ENCODE results near the gene ANAPC15.

ANAPC15 gene

DNA sequence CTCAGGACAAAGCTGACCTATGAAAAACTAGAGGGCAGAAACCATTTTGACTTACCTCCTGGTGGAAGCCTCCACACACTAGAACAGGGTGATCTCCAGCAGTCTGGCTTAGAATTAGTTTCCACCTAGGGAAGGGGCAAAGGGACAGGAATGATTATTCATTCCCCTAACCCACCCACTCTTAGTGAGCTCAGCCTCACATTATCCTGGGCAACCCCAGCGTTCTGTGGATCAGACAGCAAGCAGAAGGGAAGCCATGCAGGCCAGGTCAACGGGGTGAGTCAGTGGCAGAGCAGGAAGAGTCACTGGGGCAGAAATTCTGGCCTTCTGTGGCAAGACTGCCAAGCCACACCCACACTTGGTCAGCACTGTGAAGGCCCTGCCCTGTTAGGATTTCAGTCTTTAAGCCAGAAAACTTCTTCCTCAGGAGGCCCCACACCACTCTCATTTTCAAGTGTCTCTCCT is 42.7 kb downstream of the ANAPC15 start:
- Histone ChIP-seq H3K4me2 (ENCODE audit: low read length) (peak overlapping the region; percentile 27; the same call in 1 of the 2 replicates), H3K27me3 (ENCODE audit: insufficient read depth, low read length) (no peaks in the 10 kb centered on the region), H3F3A (ENCODE audit: insufficient read depth, low read length) (no peaks in the 10 kb centered on the region), H3K9me3 (ENCODE audit: low read length) (no peaks in the 10 kb centered on the region), H3K36me3 (ENCODE audit: insufficient read depth, low read length) (peaks cover 30% of the 10 kb centered on the region; the same call in 1 of the 2 replicates), H2AFZ (ENCODE audit: low read length) (no peak overlapping the region), H3K9me2 (ENCODE audit: low read depth, low read length) (no peaks in the 10 kb centered on the region), H3K4me3 (ENCODE audit: low read depth, low read length, poor library complexity, severe bottlenecking) (no peak overlapping the region), H3K27ac (ENCODE audit: low read depth, low read length, poor library complexity, severe bottlenecking) (peak overlapping the region; percentile 53), H3K4me1 (ENCODE audit: insufficient read depth, low read length, severe bottlenecking) (peaks cover 45% of the 10 kb centered on the region), H3K79me2 (ENCODE audit: insufficient read depth, low read length) (peaks cover 70% of the 10 kb centered on the region), H4K20me1 (ENCODE audit: insufficient read depth, low read length) (no peaks in the 10 kb centered on the region), H3K9ac (ENCODE audit: low read length) (no peak overlapping the region; the same call in 1 of the 2 replicates)
- TF ChIP-seq EZH2 (IDR thresholded peaks at IDR 0.05; ENCODE audit: borderline replicate concordance, low read length): no peak
- TF ChIP-seq, protein P1, sequence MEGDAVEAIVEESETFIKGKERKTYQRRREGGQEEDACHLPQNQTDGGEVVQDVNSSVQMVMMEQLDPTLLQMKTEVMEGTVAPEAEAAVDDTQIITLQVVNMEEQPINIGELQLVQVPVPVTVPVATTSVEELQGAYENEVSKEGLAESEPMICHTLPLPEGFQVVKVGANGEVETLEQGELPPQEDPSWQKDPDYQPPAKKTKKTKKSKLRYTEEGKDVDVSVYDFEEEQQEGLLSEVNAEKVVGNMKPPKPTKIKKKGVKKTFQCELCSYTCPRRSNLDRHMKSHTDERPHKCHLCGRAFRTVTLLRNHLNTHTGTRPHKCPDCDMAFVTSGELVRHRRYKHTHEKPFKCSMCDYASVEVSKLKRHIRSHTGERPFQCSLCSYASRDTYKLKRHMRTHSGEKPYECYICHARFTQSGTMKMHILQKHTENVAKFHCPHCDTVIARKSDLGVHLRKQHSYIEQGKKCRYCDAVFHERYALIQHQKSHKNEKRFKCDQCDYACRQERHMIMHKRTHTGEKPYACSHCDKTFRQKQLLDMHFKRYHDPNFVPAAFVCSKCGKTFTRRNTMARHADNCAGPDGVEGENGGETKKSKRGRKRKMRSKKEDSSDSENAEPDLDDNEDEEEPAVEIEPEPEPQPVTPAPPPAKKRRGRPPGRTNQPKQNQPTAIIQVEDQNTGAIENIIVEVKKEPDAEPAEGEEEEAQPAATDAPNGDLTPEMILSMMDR (IDR thresholded peaks at IDR 0.05; ENCODE audit: low read length): no peak

DNA sequence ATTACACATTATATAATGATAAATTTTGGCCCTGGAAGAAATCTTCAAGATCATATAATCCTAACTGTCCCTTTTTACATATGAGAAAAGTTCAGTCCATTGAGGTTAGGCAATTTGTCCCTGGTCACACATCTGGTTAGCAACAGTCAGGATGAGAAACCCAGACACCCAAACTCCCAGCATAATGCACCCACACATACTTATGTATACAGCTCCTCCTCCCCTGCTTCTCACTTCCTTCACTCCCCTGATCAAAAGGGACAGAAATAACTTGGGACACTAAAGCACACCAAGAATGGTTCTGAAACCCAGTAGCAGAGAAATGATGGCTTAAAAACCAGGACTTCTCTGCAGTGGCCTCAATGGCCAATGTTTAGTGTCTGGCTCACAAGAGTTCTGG is 43.3 kb downstream of the ANAPC15 start:
- TF ChIP-seq, protein P1 (IDR thresholded peaks at IDR 0.05; ENCODE audit: low read length): no peak
- TF ChIP-seq EZH2 (IDR thresholded peaks at IDR 0.05; ENCODE audit: borderline replicate concordance, low read length): no peak
- Histone ChIP-seq H3K27me3 (ENCODE audit: insufficient read depth, low read length) (no peaks in the 10 kb centered on the region), H3K79me2 (ENCODE audit: insufficient read depth, low read length) (peaks cover 66% of the 10 kb centered on the region), H3K4me1 (ENCODE audit: insufficient read depth, low read length, severe bottlenecking) (peaks cover 45% of the 10 kb centered on the region), H3K9me2 (ENCODE audit: low read depth, low read length) (no peaks in the 10 kb centered on the region), H2AFZ (ENCODE audit: low read length) (no peak overlapping the region), H3K4me2 (ENCODE audit: low read length) (no peak overlapping the region), H3K4me3 (ENCODE audit: low read depth, low read length, poor library complexity, severe bottlenecking) (no peak overlapping the region), H3K9ac (ENCODE audit: low read length) (no peak overlapping the region), H4K20me1 (ENCODE audit: insufficient read depth, low read length) (no peaks in the 10 kb centered on the region), H3K9me3 (ENCODE audit: low read length) (no peaks in the 10 kb centered on the region), H3K27ac (ENCODE audit: low read depth, low read length, poor library complexity, severe bottlenecking) (peak overlapping the region; percentile 53), H3K36me3 (ENCODE audit: insufficient read depth, low read length) (peaks cover 31% of the 10 kb centered on the region; the same call in 1 of the 2 replicates), H3F3A (ENCODE audit: insufficient read depth, low read length) (no peaks in the 10 kb centered on the region)

DNA sequence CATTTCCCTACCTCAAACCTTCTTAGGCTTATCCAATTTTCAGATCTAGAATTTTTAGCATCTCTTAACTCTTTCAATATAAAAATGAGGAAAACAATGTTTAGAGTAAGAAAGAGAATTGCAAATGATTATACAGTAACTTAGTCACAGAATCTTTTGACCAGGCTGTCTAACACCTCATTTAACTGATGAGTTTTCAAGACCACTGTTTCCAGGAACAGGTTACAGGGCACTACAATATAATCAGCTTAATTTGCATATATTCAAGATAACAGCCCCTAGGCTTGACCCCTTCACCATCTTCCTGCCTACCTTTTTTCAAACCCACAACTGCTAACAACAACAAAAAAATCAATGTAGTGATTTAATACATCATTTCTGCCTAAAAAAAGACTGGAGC is 44.8 kb downstream of the ANAPC15 start:
- no peak overlapping the region for H3K4me2 ChIP-seq (ENCODE audit: low read length)
- H3K27me3 ChIP-seq (ENCODE audit: insufficient read depth, low read length): no peaks in the 10 kb centered on the region
- H3K79me2 ChIP-seq (ENCODE audit: insufficient read depth, low read length): peaks cover 58% of the 10 kb centered on the region
- no peak overlapping the region for H3K9ac ChIP-seq (ENCODE audit: low read length)
- no peak for TF ChIP-seq EZH2 (IDR thresholded peaks at IDR 0.05; ENCODE audit: borderline replicate concordance, low read length)
- TF ChIP-seq, protein P1 (IDR thresholded peaks at IDR 0.05; ENCODE audit: low read length): no peak
- no peak overlapping the region for H3K4me3 ChIP-seq (ENCODE audit: low read depth, low read length, poor library complexity, severe bottlenecking)
- peaks cover 41% of the 10 kb centered on the region for H3K36me3 ChIP-seq (ENCODE audit: insufficient read depth, low read length)
- H3F3A ChIP-seq (ENCODE audit: insufficient read depth, low read length): no peaks in the 10 kb centered on the region
- H3K4me1 ChIP-seq (ENCODE audit: insufficient read depth, low read length, severe bottlenecking): peaks cover 37% of the 10 kb centered on the region
- no peaks in the 10 kb centered on the region for H4K20me1 ChIP-seq (ENCODE audit: insufficient read depth, low read length)
- H3K27ac ChIP-seq (ENCODE audit: low read depth, low read length, poor library complexity, severe bottlenecking): no peak overlapping the region
- no peaks in the 10 kb centered on the region for H3K9me3 ChIP-seq (ENCODE audit: low read length)
- H2AFZ ChIP-seq (ENCODE audit: low read length): no peak overlapping the region
- no peaks in the 10 kb centered on the region for H3K9me2 ChIP-seq (ENCODE audit: low read depth, low read length)

Data from OCI-LY1 (cell line).